ENCODE data around the gene CIC. TPM values are rescaled to one million over a fixed set of nuclear protein-coding genes. Genes with fewer than 3 reads are reported as not detected.

CIC gene
- total RNA-seq, 1 donor, result 43.1 TPM

DNA sequence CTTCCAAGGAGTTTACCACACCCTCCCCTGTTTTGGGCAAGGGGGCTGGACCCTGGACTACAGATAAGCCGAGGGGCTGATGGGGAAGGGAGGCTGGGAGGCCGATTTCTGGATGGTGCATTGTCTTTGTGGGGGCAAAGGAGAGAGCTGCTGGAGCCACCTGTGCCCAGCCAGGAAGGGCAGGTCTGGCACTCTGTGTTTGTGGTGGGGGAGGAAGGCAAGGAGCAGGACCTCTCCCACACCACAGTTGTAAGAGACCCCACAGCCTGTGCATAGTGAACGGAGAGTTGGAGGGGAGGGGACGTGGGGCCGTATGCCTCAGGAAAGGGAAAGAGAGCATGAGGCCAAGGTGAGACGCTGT is 16.9 kb downstream of the CIC start:
- DNase-seq (ENCODE audit: low read depth in 2 of 3, low spot score in 2 of 3), result no peak

DNA sequence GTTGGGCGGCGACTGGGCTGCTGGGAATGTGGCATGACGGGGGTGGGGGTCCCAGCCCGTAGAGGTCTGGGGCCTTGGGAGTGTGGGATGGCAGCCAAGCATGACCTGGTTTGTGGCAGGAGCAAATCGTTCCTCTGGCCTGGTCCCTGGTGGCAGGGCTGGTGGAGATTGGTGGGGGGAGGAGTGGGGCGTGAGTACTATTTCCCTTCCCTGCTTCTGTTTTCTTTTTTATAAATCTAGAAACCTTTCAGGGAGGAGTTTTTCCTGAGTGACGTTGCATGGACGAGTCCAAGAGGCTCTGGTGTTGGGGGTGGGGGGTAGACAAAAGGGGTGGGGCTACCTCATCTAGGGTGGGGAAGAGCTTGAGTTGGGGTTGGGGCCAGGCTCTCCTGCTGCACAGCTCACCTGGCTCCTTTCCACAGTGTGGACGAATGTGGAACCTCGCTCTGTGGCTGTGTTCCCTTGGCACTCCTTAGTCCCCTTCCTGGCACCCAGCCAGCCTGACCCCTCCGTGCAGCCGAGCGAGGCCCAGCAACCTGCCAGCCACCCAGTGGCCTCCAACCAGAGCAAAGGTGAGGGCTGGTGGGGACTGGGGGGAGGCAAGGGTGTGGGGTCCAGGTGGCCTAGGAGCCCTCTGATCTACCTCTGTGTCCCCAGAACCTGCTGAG is 17.4 kb downstream of the CIC start:
- DNase-seq (ENCODE audit: low read depth in 2 of 3, low spot score in 2 of 3), result peak in 1 of 3 donors; percentile 77

DNA sequence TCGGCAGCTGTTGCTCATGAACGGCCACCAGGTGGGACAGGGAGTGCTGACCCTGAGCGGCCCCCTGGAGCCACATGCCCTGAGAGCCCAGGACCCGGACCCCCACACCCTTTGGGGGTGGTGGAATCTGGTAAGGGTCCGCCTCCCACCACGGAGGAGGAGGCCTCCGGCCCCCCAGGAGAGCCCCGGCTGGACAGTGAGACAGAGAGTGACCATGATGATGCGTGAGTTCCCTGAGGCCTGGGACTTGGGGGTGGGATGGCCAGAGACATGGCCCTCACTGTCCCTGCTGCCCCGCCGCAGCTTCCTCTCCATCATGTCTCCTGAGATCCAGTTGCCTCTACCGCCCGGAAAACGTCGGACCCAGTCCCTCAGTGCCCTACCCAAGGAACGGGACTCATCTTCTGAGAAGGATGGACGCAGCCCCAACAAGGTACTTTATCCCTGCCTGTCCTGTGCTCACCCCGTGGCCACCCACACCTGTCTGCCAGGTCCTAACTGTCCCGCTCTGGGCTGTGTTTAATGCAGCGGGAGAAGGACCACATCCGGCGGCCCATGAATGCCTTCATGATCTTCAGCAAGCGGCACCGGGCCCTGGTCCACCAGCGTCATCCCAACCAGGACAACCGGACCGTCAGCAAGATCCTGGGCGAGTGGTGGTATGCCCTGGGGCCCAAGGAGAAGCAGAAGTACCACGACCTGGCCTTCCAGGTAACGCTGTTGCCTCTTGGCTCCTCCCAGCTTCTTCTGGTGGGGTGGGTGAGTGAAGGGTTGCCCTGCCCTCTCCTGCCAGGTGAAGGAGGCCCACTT is 18.2 kb downstream of the CIC start:
- no peak for DNase-seq (ENCODE audit: low read depth in 2 of 3, low spot score in 2 of 3)

DNA sequence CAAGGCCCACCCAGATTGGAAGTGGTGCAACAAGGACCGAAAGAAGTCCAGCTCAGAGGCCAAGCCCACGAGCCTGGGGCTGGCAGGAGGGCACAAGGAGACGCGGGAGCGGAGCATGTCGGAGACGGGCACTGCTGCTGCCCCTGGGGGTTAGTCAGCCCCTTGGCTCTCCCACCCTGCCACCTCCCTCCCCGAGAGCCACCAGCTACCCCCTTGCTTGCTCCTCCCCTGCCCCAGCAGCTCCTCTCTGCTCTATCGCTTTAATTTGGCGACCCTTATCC is 18.7 kb downstream of the CIC start:
- no peak for DNase-seq (ENCODE audit: low read depth in 2 of 3, low spot score in 2 of 3)

DNA sequence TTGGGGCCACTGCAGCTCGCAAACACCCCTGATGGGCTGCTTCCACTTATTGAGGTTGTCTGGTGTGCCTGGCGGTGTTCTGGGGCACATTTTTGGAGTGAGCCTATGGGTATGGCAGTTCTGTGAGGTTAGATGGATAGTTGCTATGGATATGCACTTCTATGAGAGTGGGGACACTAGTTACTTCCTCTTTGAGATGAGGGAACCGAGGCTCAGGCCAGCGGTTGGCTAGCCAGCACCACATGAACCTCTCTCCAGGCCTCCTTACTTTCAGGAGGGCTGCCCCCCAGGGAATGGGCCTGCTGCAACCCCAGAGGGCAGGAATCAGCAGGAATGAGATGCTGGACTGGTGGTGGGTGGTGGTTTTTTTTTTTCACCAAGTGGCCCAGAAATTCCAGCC is 19.3 kb downstream of the CIC start:
- peak in 1 of 3 donors; percentile 26 for DNase-seq (ENCODE audit: low read depth in 2 of 3, low spot score in 2 of 3)

DNA sequence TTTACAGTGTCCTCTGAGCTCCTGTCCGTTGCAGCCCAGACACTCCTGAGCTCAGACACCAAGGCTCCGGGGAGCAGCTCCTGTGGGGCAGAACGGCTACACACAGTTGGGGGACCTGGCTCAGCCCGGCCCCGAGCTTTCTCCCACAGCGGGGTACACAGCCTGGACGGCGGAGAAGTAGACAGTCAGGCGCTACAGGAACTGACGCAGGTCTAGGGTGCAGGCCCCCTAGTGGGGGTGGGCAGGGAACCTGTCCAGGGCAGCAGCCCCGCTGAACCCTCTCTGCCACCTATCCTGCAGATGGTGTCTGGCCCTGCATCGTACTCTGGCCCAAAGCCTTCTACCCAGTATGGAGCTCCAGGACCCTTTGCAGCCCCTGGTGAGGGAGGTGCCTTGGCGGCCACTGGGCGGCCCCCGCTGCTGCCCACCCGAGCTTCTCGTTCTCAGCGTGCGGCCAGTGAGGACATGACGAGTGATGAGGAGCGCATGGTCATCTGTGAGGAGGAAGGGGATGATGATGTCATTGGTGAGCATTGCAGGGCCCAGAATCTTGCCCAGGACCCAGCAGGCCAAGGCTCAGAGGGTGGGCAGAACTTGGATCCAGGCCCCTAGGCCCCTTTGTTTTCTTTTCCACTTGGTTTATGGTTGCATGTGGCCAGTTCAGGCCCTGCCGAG is 20.0 kb downstream of the CIC start:
- no peak for DNase-seq (ENCODE audit: low read depth in 2 of 3, low spot score in 2 of 3)

DNA sequence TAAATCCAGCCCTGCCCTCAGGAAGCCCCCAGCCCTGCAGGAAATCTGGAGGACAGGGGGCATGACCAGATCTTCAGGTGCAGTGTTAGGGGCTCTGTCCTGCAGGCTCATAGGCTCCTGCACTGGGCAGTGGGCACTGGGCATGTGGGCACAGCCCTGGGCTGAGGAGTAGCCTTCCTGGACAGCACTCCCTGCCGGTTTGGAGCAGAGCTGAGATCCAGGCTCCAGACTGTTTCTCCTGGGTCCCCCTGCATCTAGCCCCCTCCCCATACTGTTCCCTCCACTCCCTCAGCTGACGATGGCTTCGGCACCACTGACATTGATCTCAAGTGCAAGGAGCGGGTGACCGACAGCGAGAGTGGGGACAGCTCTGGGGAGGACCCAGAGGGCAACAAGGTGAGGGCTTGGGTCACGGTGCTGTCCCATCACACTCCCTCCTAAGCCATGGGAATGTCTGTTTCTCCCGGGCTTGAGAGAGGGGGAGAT is 20.5 kb downstream of the CIC start:
- no peak for DNase-seq (ENCODE audit: low read depth in 2 of 3, low spot score in 2 of 3)

DNA sequence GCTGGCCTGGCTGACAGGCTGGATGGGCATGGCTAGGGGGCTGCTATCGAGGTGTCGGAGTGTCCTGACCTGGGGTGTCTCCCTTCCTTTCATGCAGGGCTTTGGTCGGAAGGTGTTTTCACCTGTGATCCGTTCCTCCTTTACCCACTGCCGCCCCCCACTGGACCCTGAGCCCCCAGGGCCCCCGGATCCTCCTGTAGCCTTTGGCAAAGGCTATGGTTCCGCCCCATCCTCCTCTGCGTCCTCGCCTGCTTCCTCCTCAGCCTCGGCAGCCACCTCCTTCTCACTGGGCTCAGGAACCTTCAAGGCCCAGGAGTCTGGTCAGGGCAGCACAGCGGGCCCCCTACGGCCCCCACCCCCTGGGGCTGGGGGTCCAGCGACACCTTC is 21.1 kb downstream of the CIC start:
- no peak for DNase-seq (ENCODE audit: low read depth in 2 of 3, low spot score in 2 of 3)

DNA sequence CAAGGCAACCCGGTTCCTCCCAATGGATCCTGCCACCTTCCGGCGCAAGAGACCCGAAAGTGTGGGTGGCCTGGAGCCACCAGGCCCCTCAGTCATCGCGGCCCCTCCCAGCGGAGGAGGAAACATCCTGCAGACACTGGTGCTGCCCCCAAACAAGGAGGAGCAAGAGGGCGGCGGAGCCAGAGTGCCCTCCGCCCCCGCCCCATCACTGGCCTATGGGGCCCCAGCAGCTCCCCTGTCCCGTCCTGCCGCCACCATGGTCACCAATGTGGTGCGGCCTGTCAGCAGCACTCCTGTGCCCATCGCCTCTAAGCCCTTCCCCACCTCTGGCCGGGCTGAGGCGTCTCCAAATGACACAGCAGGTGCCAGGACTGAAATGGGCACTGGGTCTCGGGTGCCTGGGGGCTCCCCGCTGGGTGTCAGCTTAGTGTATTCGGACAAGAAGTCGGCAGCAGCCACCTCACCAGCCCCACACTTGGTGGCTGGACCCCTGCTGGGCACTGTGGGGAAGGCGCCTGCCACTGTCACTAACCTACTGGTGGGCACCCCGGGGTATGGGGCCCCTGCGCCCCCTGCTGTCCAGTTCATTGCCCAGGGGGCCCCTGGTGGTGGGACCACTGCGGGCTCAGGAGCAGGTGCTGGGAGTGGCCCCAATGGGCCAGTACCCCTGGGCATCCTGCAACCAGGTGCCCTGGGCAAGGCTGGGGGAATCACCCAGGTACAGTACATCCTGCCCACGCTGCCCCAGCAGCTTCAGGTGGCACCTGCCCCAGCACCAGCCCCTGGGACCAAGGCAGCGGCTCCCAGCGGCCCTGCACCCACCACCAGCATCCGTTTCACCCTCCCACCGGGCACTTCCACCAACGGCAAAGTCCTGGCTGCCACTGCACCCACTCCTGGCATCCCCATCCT is 21.7 kb downstream of the CIC start:
- peak in 2 of 3 donors; percentile 79 to 86 for DNase-seq (ENCODE audit: low read depth in 2 of 3, low spot score in 2 of 3)

DNA sequence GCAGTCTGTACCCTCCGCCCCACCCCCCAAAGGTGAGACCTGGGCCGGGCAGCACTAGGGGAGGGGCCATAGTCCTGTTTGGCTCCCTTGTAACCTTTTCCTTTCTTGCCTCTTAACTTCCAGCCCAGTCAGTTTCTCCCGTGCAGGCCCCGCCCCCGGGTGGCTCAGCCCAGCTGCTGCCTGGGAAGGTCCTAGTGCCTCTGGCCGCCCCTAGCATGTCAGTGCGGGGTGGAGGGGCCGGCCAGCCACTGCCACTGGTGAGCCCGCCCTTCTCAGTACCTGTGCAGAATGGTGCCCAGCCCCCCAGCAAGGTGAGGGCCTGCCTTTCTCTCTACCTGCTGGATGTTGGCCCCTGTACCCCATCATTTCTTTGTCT is 22.4 kb downstream of the CIC start:
- no peak for DNase-seq (ENCODE audit: low read depth in 2 of 3, low spot score in 2 of 3)

DNA sequence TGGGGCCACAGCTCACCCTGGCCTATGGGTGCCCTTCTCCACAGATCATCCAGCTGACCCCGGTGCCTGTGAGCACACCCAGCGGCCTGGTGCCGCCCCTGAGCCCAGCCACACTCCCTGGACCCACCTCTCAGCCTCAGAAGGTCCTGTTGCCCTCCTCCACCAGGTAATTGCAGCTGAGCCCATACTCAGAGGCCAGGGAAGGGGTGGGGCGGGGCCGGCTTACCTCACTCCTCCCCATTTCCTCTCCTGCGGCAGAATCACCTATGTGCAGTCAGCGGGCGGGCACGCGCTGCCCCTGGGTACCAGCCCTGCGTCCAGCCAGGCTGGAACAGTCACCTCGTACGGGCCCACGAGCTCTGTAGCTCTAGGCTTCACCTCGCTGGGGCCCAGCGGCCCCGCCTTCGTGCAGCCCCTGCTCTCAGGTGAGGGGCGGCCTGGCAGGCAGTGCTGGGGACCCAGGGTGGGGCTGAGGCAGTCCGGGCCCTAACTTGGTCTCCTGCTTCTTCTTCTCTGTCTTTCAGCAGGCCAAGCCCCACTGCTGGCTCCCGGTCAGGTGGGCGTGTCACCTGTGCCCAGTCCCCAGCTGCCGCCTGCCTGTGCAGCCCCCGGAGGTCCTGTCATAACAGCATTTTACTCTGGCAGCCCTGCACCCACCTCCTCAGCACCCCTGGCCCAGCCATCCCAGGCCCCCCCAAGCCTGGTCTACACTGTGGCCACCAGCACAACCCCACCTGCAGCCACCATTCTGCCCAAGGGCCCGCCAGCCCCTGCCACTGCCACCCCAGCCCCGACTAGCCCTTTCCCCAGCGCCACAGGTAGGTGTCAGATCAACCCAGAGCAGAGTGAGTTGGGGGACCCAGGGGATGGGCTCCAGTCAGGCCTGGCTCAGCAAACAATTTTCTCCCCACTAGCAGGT is 23.2 kb downstream of the CIC start:
- no peak for DNase-seq (ENCODE audit: low read depth in 2 of 3, low spot score in 2 of 3)

DNA sequence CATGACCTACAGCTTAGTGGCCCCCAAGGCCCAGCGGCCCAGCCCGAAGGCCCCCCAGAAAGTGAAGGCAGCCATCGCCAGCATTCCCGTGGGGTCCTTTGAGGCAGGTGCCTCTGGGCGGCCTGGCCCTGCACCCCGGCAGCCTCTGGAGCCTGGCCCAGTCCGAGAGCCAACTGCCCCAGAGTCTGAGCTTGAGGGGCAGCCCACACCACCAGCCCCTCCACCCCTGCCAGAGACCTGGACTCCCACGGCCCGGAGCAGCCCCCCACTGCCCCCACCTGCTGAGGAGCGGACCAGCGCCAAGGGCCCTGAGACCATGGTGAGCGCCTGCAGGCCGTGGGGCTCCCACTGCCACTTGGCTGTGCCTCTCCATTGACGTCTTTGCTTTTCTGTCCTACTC is 23.9 kb downstream of the CIC start:
- no peak for DNase-seq (ENCODE audit: low read depth in 2 of 3, low spot score in 2 of 3)

DNA sequence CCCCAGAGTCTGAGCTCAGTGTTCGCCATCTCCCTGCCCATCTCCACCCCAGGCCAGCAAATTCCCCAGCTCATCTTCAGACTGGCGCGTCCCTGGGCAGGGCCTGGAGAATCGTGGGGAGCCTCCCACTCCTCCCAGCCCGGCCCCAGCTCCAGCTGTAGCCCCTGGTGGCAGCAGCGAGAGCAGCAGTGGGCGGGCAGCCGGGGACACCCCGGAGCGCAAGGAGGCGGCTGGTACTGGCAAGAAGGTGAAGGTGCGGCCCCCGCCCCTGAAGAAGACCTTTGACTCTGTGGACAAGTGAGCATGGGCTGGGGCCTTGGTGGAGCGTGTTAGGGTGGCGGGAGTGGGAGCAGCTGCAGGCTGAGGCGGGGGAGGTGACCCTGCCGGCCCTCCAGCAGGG is 24.5 kb downstream of the CIC start:
- no peak for DNase-seq (ENCODE audit: low read depth in 2 of 3, low spot score in 2 of 3)

DNA sequence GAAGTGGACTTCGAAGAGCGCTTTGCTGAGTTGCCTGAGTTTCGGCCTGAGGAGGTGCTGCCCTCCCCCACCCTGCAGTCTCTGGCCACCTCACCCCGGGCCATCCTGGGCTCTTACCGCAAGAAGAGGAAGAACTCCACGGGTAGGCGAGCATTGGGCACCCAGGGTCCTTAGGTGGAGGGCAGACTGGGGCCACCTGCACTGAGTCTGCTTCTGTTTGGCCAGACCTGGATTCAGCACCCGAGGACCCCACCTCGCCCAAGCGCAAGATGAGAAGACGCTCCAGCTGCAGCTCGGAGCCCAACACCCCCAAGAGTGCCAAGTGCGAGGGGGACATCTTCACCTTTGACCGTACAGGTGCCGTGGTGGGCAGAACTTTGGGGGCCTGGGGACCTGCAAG is 24.9 kb downstream of the CIC start:
- DNase-seq (ENCODE audit: low read depth in 2 of 3, low spot score in 2 of 3), result no peak

DNA sequence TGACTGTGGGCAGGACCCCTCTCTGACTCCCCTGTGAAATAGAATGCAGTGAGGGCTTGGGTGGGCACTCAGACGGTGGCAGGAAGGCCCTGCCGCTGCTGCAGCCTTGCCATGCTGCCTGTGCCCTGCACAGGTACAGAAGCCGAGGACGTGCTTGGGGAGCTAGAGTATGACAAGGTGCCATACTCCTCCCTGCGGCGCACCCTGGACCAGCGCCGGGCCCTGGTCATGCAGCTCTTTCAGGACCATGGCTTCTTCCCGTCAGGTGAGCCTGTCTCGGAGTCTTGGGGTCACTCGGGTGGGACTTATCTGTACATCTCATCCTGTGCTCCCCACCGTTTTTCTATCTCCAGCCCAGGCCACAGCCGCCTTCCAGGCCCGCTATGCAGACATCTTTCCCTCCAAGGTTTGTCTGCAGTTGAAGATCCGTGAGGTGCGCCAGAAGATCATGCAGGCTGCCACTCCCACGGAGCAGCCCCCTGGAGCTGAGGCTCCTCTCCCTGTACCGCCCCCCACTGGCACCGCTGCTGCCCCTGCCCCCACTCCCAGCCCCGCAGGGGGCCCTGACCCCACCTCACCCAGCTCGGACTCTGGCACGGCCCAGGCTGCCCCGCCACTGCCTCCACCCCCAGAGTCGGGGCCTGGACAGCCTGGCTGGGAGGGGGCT is 25.6 kb downstream of the CIC start:
- DNase-seq (ENCODE audit: low read depth in 2 of 3, low spot score in 2 of 3), result no peak

DNA sequence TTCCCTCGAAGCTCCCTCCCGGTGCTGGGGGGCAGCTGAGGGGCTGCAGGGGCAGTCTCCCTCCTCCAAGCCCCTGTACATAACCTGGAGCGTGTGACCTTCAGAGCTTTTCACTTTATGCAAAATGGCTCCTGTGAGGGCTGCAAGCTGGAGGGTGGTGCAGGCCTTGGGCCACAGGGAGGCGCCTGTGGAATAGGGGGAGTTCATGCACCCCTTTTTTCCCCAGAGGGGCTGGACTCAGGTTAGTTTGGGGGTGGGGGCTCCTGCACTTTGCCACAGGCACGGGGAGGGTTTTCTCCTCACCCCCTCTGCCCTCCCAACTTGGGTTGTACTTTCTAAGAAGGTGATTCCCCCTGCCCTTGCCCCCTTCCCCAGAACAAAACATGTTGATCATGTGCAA is 26.3 kb downstream of the CIC start:
- no peak for DNase-seq (ENCODE audit: low read depth in 2 of 3, low spot score in 2 of 3)

DNA sequence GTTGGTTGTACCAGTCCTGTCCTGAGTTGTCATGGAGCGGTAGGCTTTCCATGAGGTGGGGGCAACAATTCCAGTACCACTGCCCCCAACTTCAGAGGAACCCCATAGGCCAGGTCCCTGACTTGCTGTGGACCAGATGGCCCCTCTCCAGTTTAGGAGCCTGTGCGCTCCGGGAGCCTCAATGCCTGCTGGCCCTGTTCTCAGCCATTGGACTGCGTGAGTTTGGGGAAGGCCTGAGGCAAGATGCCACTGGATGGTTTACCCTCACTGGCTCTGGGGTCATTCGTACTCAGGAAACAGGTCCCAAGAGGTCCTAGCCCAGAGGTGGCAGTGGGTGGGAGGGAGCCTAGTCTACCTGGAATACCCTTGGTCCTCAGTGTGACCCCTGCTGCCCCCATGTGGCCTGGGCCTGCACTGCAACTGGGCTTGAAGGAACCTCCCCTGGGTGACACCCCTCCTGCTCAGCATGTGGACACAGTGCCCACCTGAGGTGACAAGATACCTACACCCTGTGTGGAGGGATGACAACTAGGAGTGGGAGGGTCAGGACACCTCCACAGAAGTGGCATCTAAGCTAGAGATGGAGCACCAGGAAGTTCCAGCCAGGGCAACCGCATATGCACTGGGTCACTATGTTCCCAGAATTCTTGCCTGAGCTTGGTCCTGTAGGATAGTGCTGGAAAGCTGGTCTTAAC is 26.9 kb downstream of the CIC start:
- DNase-seq (ENCODE audit: low read depth in 2 of 3, low spot score in 2 of 3), result peak in 2 of 3 donors; percentile 68 to 83

DNA sequence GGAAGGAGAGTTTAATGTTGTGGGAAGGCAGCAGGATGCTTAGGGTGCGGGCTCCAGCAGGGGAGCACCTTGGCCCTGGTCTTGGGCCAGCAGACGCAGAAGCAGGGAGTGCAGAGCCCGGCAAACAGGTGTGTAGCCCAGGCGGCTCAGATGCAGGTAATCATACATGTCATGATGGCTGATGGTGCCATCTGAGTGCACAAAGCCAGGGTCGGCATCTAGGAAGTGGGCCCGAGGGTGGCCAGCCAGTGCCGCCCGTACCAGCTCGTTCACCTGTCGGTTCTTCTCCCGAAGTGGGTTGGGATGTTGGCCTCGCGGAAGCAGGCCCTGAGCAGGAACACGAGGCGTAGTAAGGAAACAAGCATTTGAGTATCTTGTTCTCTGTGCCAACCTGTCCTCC is 28.0 kb downstream of the CIC start:
- DNase-seq (ENCODE audit: low read depth in 2 of 3, low spot score in 2 of 3), result no peak

All from hematopoietic multipotent progenitor cell (in vitro differentiated cells).